Embryonic facial prominence (tissue), 1 donor: ENCODE measurements around the gene SPATA21.
"Not testable (repeated sequence)": the region's sequence is repeated elsewhere in the genome, so short reads cannot be mapped to it uniquely, and the experiment has no call there.

Experiments used
- DNase-seq: peaks from one replicate; pipeline ENCODE4 v3.0.0-alpha.2; 2016; ENCODE audit errors: extremely low spot score

The SPATA21 gene, protein sequence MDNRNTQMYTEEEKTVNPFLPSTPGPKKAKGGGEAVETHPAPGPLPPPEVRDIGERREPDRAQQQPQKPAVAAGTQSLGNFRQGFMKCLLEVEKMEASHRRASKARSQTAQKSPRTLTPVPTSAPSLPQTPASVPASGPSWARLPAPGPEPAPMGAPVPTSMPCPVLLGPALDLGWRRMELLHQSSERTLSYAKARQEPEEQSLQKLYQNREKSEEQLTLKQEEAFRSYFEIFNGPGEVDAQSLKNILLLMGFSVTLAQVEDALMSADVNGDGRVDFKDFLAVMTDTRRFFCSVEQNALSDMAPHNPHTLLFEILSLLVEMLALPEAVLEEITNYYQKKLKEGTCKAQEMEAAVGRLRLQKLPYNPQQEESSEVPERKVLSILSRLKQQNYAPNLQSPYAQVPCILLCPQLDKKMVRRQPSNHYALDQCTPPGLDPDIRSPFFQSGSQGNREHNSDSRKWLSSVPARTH

DNA sequence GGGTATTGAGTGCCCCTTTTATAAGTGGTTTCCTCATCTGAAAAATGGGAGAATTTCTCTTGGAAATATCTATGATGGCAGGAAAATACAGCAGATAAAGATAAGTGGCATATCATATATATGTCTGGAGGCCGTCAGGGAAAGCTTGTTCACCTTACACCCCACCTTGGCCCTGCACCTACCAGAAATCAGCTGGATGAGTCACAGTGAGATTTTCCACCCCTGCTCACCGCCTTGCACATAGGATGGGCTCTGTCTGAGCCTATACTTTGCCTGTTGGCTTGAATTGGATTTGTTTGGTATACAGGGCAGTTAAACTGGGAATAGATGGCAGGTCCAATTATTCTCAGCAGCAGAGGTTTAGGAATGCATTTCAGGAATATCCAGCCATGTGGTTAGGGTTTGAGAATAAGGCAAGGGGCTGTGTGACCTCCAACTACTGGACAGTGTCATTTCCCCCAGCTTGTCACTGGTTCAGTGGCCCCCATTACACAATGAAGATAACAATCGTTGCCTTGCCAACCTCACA, at the start of gene SPATA21:
Gene SPATA21, minus strand, starts transcription at position 479 of the 529 bp plus-strand sequence. CDS start 6,053 bp downstream, outside the sequence.
- DNase-seq = no peak

DNA sequence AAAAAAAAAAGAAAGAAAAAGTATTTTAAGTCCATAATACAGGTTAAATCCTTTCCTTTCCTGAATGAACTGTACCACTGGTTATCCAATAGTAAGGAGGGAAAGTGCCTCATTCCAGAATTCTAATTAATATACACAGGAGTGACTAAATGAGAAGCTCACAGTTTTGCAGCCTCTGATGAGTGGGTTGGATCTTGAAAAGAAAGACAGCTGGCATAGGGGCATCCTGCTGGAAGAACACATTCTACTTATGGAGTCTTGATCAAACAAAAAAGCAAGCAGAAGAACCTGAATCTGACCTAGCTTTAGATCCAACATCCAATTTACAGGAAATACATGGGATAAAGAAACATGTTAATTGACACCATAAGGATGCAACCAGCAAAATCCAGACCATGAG, 49.8 kb upstream of the SPATA21 start:
- not testable (repeated sequence) for DNase-seq

DNA sequence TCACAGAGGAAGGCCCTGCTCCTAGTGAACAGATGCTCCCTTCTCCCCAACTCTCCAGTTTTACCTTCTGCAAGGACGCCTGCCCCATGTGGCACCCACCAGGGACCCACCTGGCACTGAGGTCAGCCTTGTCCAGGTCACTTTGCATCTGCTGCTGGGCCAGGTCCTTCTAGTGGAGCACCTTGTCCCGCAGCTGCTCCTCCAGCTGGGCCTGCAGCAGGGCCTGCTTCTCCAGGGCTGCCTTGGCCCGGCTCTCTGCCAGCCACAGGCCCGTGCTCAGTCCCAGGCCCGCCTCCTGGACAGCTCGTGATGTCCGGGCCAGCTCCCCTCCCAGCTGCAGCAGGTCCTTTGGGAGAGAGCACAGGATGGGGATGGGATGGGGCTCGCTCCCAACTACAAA, 49.1 kb upstream of the SPATA21 start:
- not testable (repeated sequence) for DNase-seq

DNA sequence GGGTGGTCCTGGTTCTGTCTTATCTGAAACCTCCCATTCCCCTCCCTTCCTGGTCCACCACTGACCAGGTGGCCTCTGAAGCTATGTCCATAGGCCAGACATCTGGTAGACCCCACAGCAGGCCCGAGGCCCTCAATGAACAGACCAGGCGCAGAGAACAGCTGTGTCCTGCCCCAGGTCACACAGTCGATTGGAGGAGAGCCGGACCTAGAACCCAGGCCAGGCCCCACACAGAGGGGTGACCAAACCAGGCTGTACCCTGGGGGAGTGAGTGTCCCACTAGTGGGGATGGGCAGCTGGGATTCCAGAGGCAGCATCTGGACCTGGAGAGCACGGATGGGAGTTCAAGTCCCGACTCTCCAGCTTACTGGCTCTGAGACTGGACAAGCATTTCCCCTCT, 47.7 kb upstream of the SPATA21 start:
- DNase-seq = no peak

- DNase-seq = no peak
Measured at GRCh38 chr1:16484501-16484835, 47.2 kb upstream of the SPATA21 start.

DNA sequence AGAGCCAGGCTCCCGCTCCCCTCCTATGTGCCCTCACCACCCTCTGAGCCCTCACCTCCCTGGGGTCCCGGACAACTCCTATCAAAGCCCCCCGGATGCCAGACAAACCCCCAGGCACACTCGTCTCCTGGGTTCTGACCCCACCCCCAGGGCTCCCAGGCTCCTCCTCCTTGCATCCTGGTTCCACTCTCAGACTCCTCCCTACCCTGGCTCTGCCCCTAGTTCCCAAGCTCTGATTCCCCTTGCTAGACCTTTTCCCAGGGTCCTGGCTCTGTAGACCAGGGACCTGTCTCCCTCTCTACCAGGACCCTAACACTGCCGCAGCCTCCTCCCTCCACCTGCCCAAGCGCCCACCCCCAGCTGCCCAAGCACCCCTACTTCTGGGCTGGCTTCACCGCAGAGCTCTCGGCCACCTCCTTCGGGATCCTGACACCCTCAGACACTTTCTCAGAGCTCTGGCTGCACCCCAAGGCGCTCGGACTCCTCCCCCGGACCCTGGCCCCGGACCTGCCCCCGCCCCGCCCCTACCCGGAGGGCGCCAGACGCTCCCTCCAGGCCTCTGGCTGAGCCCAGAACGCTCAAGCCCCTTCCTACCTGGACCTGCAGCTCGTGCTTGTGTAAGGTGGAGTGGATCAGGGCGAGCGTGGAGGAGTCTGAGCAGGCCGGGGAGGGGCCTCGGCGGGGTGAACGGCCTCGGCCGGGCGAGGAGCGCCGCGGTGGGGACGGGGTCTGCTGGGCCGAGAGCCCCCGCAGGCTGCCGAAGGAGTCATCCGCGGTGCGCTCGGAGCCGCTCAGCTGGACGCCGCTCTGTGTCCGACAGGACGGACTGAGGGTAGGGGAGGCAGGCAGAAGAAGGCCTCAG, 46.6 kb upstream of the SPATA21 start:
- DNase-seq = not testable (repeated sequence)

GRCh38 chr1:16483146-16483545, 45.9 kb upstream of the SPATA21 start:
- not testable (repeated sequence) for DNase-seq

DNA sequence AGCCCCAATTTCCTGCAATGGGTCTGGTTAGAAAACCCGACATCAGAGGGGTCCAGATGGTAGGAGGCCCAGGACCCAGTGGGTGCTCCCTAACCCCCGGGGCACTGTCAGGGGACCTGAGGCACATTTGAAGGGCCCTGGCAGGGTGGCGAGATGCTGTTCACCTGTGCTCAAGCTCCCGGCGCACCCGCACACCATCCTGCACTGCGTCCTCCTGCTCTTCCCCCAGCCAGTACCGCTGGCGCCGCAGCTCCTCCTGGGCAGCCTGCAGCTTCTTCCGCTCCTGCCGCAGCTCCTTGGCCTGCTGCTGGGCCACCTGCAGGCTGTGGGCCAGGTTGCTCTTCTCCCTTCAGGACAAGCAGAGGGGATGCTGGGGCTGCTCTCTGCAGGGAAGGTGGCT, 40.9 kb upstream of the SPATA21 start:
- no peak for DNase-seq

GRCh38 chr1:16475771-16476770, 38.8 kb upstream of the SPATA21 start:
- DNase-seq = not testable (repeated sequence)

DNA sequence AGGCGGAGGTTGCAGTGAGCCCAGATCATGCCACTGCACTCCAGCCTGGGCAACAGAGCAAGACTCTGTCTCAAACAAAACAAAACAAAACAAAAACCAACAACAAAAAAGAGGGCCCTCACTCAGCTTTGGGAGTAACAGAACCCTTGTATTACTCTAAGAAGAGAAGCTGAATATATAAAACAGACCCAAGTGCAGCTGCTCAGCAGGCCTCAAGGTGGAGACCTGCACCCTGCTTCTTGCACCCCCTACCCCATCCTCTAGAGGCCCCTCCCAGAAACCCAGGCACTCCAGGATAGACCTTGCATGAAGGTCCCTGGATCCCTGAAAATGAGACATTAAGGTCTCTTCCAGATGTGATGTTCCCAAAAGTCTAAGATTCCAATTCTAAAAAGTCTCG, 37.7 kb upstream of the SPATA21 start:
- DNase-seq = not testable (repeated sequence)

- no peak for DNase-seq
Measured at GRCh38 chr1:16474166-16474800, 37.1 kb upstream of the SPATA21 start.

DNA sequence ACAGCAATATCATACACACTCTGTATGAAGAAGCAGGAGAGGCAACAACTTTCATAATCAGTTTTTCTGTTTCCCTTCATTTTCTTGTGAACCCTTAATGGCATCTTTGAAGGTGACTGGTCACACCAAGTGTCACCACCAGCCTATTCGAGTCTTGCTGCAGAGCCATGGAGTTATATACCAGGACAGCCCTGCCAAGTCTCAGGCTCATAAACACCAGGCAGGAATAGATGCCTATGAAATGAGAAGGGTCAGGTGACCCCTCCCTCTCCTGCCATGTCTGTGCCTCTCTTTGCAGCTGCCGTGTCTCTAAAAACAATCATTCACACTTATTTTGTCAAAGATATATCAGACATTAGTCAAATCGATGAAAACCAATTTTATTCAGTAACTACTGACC, 31.3 kb upstream of the SPATA21 start:
- no peak for DNase-seq

DNA sequence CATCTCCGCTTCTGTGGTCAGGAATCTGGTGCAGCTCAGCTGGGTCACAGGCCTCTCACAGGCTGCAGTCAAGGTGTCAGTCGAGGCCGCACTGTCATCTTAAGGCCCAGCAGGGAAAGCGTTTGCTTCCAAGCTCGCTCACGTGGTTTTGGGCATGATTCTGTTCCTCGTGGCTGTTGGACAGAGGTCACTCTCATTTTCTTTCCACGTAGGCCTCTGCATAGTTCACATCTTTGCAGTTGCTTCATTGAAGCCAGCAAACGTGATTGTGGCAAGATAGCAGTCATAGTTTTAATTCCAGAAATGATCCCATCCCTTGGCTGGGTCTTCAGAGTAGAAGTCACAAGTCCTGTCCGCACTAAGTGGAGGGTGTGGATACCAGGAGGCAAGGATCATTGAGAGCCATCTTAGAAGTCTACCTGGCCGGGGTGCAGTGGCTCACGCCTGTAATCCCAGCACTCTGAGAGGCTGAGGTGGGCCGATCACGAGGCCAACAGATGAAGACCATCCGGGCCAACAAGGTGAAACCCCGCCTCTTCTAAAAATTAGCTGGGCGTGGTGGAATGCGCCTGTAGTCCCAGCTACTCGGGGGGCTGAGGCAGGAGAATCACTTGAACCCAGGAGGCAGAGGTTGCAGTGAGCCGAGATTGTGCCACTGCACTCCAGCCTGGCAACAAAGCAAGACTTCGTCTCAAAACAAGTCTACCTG, 27.8 kb upstream of the SPATA21 start:
- no peak for DNase-seq

DNA sequence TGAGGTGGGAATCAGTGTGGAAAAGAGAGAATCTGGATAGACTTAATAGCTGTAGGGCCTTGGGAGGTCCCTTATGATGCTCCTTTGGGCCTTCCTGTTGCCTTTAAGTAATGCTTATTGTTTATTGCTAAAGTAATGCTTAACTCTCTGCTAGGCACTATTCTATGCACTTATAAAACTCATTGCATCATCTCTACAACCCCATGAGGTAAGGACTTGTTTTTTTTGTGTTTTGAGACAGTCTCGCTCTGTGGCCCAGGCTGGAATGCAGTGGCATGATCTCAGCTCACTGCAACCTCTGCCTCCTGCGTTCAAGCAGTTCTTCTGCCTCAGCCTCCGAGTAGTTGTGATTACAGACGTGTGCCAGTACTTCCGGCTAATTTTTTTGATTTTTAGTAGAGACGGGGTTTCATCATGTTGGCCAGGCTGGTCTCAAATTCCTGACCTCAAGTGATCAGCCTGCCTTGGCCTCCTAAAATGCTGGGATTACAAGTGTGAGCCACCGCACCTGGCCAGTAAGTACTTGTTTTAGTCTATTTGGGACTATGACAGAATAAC, 25.6 kb upstream of the SPATA21 start:
- DNase-seq = no peak

DNA sequence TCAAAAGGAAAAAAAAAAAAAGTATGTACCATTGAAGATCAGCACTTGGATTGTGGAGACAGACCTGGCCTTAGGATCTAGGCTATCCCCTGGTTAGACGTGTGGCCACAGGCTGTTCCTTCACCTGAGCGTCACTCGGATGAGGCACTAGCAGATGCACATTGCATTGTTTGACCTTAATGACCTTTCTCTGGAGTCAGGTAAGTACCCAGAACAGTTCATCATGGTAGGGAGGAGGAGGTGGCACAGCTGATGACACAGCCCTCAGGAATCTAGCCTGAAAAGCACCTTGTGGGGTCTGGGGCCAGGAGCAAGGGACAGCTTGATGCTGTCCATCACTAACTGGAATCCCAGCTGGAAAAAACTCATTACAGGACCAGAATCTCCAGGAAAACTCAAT, 24.5 kb upstream of the SPATA21 start:
- no peak for DNase-seq

- no peak for DNase-seq
Measured at GRCh38 chr1:16459352-16459925, 22.2 kb upstream of the SPATA21 start.

GRCh38 chr1:16458831-16459230, 21.6 kb upstream of the SPATA21 start:
- no peak for DNase-seq

- DNase-seq = not testable (repeated sequence)
Measured at GRCh38 chr1:16456151-16456550, 18.9 kb upstream of the SPATA21 start.

- not testable (repeated sequence) for DNase-seq
Measured at GRCh38 chr1:16454909-16455308, 17.7 kb upstream of the SPATA21 start.
